NCI-H2196 (cell line): ENCODE results near the gene MICOS13.
A peak's percentile ranks its signal among the peaks of the same experiment; 100 is the strongest.

ENCODE experiments used
- DNase-seq: peaks from one replicate; lab custom pipeline; 2025; ENCODE audit not compliant: unreplicated experiment; lab: John Stamatoyannopoulos, UW

The MICOS13 gene

GRCh38 chr19:5669212-5669611 is 11.1 kb downstream of the MICOS13 start:
- no peak for DNase-seq

GRCh38 chr19:5667751-5668271 is 12.5 kb downstream of the MICOS13 start:
- DNase-seq = no peak

- DNase-seq = no peak
Observed at GRCh38 chr19:5666921-5667610, 13.2 kb downstream of the MICOS13 start.

GRCh38 chr19:5665781-5666513 is 14.4 kb downstream of the MICOS13 start:
- DNase-seq = no peak

- DNase-seq = no peak
Observed at GRCh38 chr19:5664515-5664914, 15.8 kb downstream of the MICOS13 start.

GRCh38 chr19:5663904-5664303 is 16.4 kb downstream of the MICOS13 start:
- no peak for DNase-seq

- DNase-seq = no peak
Observed at GRCh38 chr19:5661483-5661882, 18.8 kb downstream of the MICOS13 start.

- no peak for DNase-seq
Observed at GRCh38 chr19:5655412-5655811, 24.9 kb downstream of the MICOS13 start.

- DNase-seq = no peak
Observed at GRCh38 chr19:5654931-5655330, 25.4 kb downstream of the MICOS13 start.

GRCh38 chr19:5652261-5652660 is 28.1 kb downstream of the MICOS13 start:
- no peak for DNase-seq

GRCh38 chr19:5651361-5651760 is 29.0 kb downstream of the MICOS13 start:
- no peak for DNase-seq

GRCh38 chr19:5648464-5648863 is 31.9 kb downstream of the MICOS13 start:
- DNase-seq = no peak

- no peak for DNase-seq
Observed at GRCh38 chr19:5646703-5647102, 33.6 kb downstream of the MICOS13 start.

GRCh38 chr19:5645409-5645808 is 34.9 kb downstream of the MICOS13 start:
- DNase-seq = peak; percentile 15

GRCh38 chr19:5644037-5644436 is 36.3 kb downstream of the MICOS13 start:
- DNase-seq = no peak

- DNase-seq = no peak
Observed at GRCh38 chr19:5643060-5643459, 37.3 kb downstream of the MICOS13 start.

- DNase-seq = no peak
Observed at GRCh38 chr19:5642204-5642603, 38.1 kb downstream of the MICOS13 start.

- no peak for DNase-seq
Observed at GRCh38 chr19:5641171-5641570, 39.1 kb downstream of the MICOS13 start.

GRCh38 chr19:5637971-5638370 is 42.3 kb downstream of the MICOS13 start:
- DNase-seq = no peak

GRCh38 chr19:5635427-5635826 is 44.9 kb downstream of the MICOS13 start:
- no peak for DNase-seq

GRCh38 chr19:5632657-5633056 is 47.7 kb downstream of the MICOS13 start:
- DNase-seq = no peak

GRCh38 chr19:5632241-5632612 is 48.1 kb downstream of the MICOS13 start:
- DNase-seq = no peak
